ENCODE results near the gene STK16.

Gene STK16

DNA sequence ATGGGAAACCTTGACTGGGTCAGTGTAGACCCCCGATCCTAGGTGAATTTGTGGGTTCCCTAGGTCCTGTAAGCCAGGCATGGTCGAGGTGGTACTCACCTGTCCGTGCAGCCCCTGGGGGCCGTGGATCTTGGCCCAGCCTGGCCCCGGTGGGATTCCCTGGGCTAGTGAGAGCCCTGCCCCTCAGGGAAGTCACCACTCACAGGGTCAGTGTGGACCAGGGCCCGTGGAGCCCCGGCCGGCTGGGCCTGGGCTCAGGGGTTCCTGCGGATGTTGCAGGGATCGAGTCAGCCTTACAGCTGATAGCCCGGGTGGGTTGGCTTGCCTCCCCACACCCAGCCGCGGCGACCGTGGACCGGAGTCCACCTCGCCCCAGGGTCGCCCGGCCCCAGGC is 16.4 kb upstream of the STK16 start:
- peak overlapping the region; percentile 86 for H3K4me3 ChIP-seq (ENCODE audit: control insufficient read depth, low read depth, low read length)
- no peak for DNase-seq (ENCODE audit: low read depth)
- TF ChIP-seq, protein P1, sequence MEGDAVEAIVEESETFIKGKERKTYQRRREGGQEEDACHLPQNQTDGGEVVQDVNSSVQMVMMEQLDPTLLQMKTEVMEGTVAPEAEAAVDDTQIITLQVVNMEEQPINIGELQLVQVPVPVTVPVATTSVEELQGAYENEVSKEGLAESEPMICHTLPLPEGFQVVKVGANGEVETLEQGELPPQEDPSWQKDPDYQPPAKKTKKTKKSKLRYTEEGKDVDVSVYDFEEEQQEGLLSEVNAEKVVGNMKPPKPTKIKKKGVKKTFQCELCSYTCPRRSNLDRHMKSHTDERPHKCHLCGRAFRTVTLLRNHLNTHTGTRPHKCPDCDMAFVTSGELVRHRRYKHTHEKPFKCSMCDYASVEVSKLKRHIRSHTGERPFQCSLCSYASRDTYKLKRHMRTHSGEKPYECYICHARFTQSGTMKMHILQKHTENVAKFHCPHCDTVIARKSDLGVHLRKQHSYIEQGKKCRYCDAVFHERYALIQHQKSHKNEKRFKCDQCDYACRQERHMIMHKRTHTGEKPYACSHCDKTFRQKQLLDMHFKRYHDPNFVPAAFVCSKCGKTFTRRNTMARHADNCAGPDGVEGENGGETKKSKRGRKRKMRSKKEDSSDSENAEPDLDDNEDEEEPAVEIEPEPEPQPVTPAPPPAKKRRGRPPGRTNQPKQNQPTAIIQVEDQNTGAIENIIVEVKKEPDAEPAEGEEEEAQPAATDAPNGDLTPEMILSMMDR (IDR thresholded peaks at IDR 0.05; ENCODE audit: control insufficient read depth, insufficient read depth, low read depth, low read length, missing control alignments): no peak

DNA sequence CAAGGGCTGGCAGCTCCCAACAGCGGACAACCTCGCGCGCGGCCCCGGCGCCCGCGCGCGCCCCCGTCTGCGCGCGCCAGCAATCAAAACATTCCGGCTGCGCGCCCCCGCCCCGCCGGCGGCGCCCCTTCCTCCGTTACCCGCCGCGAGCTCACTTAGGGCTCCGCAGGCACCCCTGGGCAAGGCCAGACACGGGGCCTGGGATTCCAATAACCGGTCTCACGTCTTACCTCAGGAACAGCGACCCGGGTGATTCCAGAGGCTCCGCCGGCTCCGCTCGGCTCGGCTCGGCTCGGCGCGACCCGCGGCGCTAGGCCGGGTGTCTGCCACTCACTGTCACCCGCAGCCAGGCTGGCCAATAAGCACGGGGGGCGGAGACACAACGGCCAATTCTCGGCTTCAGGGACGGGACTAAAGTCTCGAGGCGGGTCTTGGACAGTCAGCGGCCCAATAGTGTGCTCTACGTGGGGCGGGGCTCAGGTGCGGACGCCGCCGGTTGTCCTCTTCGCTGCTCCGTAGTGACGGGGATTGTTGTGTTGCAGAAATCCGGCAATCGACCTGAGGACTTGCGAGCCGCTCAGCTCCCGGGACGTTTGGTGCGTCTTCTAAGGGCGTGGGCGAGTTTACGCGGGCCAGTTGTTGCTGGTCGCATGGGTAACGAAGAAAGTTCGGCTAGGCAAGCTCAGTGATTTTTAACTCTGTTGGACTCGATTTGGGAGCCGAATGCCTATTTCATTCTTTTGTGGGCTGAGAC is 15.8 kb upstream of the STK16 start, which contains the start of the genes ANKZF1 and ATG9A:
Gene ANKZF1, plus strand, starts transcription at position 502 of the 754 bp plus-strand sequence. CDS start 452 bp downstream, outside the sequence.
Gene ATG9A, minus strand, starts transcription at position 332 of the 754 bp plus-strand sequence. CDS start 1,612 bp downstream, outside the sequence.
- peak within 1 kb of the TSS; percentile 86 for H3K4me3 ChIP-seq (ENCODE audit: control insufficient read depth, low read depth, low read length)
- peak; percentile 93 for DNase-seq (ENCODE audit: low read depth)
- TF ChIP-seq, protein P1 (IDR thresholded peaks at IDR 0.05; ENCODE audit: control insufficient read depth, insufficient read depth, low read depth, low read length, missing control alignments): no peak

GRCh38 chr2:219230059-219230540 is 15.2 kb upstream of the STK16 start:
- no peak for DNase-seq (ENCODE audit: low read depth)
- TF ChIP-seq, protein P1 (IDR thresholded peaks at IDR 0.05; ENCODE audit: control insufficient read depth, insufficient read depth, low read depth, low read length, missing control alignments): no peak
- H3K4me3 ChIP-seq (ENCODE audit: control insufficient read depth, low read depth, low read length): peak overlapping the region; percentile 86

DNA sequence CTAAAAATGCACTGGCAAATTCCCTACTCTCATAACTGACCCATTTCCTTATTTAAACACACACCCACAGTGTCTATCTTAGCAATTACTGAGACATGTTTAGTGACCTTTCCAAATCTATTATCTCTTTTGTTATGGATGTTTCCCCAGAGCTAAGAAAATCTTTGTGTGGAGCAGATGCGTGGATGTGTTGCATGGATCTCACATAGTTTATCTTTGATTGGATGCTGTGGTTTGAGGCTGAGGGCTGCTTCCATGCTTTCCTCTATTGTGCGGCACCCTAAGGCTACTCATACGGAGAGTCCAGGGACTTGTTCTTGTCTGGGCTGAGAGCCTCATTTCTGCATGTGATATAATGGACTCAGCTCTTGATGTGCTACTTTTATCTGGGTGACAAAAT is 10.9 kb upstream of the STK16 start:
- no peak for DNase-seq (ENCODE audit: low read depth)
- H3K4me3 ChIP-seq (ENCODE audit: control insufficient read depth, low read depth, low read length): no peak overlapping the region
- TF ChIP-seq, protein P1 (IDR thresholded peaks at IDR 0.05; ENCODE audit: control insufficient read depth, insufficient read depth, low read depth, low read length, missing control alignments): no peak

DNA sequence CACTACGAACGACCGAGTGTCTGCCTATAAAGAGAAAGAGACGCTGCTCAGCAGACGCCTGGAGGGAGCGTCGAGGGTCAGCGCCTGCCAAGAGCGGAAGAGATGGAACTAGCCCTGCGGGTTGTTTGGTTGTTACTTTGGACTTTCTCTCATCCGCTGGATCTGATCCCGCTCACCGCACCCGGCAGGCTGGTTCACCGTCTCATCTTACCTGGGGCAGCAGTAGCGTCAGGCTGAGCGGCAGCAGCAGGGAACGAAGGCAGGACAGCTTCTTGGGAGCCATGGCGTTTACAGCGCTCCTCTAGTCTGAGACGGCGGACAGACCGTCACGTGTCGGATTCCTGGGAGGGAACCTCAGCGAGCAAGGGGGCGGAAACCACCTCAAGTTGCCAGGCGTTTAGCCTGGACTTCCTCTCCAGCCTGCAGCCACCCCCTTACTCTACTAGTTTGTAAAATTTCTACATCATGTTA is 2.0 kb upstream of the STK16 start:
- no peak overlapping the region; the same call in none of the 2 replicates for H3K4me3 ChIP-seq (ENCODE audit: control insufficient read depth, low read depth, low read length)
- DNase-seq (ENCODE audit: low read depth): no peak
- TF ChIP-seq, protein P1 (IDR thresholded peaks at IDR 0.05; ENCODE audit: control insufficient read depth, insufficient read depth, low read depth, low read length, missing control alignments): no peak

- no peak for DNase-seq (ENCODE audit: low read depth)
- TF ChIP-seq, protein P1 (IDR thresholded peaks at IDR 0.05; ENCODE audit: control insufficient read depth, insufficient read depth, low read depth, low read length, missing control alignments): no peak
- peak overlapping the region; percentile 60 for H3K4me3 ChIP-seq (ENCODE audit: control insufficient read depth, low read depth, low read length)
These were observed 511 bp upstream of the STK16 start for GRCh38 chr2:219244789-219245147.
